ENCODE measurements around the gene FPR3.
"Not testable (repeated sequence)": the region's sequence is repeated elsewhere in the genome, so short reads cannot be mapped to it uniquely, and the experiment has no call there.

The FPR3 gene

DNA sequence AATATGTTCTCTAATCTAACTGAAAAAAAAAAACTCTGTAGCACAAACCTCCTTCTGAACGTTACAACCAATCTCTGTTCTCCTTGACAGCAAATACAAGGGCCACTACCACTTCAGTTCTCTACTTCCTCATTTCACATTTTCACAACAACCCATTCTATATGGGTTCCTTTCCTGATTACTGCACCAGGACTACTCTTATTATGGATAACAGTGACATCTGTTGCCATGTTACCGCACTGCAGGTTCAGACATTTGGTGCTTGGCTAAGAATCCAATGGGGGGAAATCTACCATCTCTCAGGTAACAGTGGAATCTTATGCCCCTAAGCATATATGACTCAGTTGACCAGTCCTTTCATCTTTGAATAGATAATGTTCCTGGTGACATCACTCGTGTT lies 11.6 kb upstream of the FPR3 start:
- DNase-seq (ENCODE audit: low read depth, low spot score), result no peak

DNA sequence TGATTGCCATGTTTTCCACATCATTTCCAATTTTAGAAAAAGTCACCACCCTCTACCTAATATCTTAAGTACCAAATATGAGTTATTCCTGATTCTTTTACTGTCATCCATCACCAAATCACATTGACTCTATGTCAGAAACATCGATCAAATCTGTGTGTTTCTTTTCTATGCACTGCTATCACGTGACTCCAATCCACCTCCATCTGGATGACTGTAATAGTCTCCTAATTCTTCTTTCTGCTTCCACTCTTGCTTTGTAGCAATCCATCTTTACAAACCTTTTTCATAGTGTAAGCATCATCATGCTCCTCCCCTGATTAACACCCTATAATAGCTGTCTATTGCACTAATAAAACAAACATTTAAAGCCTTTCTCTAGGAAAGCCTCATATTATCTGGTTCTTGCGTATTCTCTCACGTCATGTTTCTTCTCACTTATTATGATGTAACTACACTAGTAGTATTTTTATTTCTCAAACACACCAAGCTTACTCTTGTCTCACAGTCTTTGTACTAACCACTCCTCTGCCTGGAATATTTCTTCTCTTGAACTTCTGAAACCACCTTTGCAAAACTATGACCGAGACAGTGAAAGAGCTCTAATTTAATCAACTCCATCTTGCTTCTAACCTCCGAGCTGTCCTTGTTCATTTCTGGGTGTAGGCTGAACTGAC lies 10.7 kb upstream of the FPR3 start:
- DNase-seq (ENCODE audit: low read depth, low spot score), result no peak

DNA sequence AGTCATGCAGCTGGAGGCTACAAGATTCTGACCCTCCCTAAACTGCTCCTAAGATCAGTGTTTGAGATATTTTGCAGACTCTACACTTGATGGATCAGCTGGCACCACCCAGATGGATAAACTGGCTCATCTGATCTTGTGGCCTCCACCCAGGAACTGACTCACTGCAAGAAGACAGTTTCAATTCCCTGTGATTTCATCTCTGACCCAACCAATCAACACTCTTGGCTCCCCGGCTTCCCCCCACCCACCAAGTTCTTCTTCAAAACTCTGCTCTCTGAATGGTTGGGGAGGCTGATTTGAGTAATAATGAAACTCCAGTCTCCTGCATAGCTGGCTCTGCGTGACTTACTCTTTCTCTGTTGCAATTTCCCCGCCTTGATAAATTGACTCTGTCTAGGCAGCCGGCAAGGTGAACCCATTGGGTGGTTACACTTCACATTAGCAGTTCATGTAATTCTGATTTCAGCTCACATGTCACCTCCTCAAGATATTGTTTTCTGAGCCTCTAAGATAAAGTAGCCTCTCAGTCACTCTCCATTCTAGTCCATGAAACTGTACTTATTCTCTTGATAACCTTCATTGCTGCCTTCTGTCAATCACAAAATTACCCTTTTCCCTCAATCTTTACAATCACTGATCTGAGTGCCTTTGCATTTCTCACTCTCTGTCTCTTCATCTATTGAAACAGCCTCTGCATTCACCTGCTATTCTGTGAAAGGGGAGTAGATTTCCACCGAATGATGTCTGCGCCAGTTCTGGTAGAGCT lies 9.9 kb upstream of the FPR3 start:
- DNase-seq (ENCODE audit: low read depth, low spot score), result no peak

DNA sequence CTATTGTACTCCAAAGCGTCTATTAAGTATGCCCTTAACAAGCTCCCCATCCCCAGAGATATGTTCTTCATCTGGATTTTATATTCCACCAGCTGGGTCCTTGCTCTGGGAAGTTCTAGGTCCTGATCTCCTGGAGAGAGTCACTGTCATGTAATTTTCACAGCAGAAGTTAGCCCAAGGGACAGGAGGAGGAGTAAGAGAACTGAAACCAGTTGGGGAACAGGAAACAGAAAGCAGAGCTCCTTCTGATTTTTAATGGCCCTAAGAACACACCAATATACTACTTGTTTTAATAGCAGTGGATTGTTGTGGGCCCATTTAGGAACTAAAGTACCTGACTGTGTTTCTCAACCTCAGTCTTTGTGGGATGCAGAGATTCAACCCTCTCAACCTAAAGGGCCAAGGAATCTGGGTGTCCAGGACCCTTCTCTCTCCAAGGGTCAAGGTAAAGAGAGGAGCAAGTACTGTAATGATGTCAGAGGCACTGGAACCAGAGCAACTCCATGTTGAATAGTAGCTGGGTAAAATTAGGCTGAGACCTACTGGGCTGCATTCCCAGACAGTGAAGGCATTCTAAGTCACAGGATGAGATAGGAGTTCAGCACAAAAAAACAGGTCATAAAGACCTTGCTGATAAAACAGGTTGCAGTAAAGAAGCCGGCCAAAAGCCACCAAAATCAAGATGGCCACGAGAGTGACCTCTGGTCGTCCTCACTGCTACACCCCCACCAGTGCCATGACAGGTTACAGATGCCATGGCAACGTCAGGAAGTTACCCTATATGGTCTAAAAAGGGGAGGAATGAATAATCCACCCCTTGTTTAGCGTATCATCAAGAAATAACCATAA lies 8.1 kb upstream of the FPR3 start:
- DNase-seq (ENCODE audit: low read depth, low spot score), result no peak

DNA sequence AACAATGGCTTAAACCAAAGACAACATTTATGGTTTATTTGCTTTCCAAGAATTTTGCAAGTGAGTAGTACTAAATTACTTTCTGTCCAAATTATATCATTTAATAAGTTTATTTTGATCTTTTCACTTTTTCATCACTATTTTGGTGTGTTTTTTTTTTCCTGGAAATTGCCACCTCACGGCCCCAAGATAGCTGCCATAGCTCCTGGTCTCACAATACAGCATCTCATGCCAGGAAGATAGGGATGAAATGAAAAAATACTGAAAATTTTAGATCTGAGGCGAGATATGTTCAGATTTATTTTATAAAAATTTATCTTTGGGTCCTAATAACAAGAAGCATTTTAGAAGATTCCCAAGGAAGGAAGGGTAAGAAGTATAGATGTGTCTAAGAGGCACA lies 6.9 kb upstream of the FPR3 start:
- no peak for DNase-seq (ENCODE audit: low read depth, low spot score)

DNA sequence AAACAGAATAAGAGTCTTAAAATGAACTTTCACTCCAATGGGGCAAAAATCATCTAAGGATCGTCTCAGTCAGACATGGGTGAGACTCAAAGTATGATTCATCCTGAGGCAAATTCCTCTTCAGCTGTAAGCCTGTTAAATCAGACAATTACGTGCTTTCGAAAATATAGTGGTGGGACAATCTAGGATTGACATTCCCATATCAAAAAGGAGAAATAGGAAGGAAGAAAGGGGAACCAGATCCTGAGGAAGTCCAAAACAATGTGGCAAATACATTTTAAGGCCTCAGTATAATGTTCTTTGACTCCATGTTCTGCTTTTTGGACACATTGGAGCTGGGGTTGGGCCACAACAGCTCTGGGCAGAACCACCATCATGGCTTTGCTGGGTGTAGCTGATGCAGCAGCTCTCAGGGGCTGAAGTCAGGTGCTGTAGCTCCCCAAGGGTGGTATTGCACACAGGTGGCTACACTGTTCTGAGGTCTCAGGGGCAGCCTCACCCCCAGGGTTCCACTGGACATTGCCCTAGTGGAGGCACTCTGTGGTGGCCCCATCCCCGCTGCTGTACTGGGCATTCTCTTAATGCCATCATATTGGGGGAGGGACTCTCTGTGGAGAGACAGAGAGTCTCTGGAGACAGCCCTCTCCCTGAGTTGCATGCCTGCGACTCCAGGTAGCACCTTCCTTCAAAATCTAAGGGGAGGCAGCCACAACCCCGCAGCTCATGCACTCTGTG lies 5.7 kb upstream of the FPR3 start:
- DNase-seq (ENCODE audit: low read depth, low spot score), result no peak

DNA sequence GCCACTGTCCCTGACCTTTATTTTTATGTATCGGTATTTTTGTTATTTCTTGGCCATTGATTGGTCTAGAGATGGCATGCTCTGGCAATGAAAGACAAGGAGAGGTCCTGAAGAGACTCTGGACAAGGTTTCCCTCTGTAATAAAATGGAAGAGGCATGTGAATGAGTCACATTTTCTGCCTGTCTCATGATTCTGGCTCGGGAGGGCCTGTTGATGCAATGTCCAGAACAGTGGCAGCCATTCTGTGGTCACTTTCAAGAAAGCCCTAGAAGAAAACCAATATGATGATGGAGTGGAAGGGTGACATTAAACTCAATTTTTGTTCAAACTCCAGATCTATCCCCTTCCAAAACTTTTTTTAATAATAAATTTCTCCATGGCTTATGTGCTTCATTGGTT lies 2.0 kb upstream of the FPR3 start:
- DNase-seq (ENCODE audit: low read depth, low spot score), result no peak

DNA sequence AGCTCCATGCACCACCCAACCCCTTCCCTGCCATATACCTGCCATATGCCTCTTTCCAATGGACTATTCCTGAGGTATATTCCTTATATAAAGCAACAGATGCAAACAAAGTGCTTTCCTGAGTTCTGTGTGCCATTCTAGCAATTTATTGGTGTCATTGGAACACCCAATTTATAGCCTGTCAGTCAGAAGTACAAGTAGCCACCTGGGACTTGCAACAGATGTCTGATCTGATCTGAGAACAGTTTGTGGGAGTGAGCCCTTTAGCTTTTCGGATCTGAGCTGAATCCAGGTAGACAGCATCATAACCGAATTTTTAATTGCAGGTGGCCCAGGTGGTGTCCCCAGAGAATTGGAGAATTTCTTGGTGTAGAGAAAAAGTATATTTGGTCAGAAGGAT lies 963 bp upstream of the FPR3 start:
- no peak for DNase-seq (ENCODE audit: low read depth, low spot score)

DNA sequence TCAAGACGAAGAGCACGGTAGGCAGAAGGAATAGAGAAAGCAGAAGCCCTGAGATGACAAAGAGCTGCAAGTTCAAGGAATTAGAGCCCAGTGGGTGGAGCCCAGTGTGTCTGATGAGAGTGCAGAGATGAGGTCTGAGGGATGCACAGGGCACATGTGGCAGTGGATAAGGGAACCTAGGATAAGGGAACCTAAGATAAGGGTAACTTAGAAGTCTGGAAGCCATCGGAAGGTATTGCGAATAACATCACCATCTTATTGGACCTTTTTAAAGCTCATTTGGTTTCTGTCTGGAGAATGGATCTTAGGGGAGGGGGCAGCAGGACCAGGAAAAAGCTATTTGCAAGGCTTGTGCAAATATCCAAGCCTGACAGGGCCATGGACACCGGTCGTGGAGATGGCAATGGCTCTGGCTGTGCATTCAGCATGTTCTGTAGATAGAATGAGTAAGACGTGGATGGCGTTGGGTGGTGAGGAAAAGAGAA lies 1.3 kb downstream of the FPR3 start:
- no peak for DNase-seq (ENCODE audit: low read depth, low spot score)

DNA sequence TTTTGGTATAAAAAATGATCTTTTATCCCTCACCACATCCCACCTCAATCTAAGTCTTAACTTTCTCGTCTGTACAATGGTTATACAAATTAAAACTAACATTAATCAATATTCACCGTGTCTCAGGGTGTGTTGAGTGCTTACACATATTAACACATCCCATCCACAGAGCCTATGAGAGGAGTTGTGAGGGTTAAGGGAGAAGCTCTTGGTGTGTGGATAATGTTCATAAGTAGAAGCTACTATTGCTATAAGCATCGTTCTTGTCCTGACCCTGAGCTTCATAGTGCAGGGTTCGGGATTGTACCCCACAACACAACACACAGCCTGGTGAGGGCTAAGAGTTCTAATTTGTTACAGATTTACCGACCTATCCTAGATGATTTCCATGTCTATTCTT lies 2.5 kb downstream of the FPR3 start:
- no peak for DNase-seq (ENCODE audit: low read depth, low spot score)

DNA sequence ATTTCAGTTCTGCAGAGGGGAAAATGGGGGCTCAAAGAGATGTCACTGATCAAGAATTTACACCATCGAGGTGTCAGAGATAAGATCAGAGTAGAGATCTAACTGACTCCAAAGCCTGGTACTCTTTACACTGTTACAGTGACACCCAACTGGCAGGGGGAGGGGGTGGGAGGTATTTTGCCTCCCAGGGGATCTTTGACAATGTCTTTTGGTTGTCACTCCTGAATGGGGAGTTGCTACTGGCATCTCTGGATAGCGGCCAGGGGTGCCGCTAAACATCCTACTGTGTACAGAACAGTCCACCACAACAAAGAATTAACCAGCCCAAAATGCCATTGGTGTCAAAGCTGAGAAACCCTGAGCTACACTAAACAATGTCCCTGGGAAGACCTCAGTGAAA lies 3.1 kb downstream of the FPR3 start:
- DNase-seq (ENCODE audit: low read depth, low spot score), result no peak

DNA sequence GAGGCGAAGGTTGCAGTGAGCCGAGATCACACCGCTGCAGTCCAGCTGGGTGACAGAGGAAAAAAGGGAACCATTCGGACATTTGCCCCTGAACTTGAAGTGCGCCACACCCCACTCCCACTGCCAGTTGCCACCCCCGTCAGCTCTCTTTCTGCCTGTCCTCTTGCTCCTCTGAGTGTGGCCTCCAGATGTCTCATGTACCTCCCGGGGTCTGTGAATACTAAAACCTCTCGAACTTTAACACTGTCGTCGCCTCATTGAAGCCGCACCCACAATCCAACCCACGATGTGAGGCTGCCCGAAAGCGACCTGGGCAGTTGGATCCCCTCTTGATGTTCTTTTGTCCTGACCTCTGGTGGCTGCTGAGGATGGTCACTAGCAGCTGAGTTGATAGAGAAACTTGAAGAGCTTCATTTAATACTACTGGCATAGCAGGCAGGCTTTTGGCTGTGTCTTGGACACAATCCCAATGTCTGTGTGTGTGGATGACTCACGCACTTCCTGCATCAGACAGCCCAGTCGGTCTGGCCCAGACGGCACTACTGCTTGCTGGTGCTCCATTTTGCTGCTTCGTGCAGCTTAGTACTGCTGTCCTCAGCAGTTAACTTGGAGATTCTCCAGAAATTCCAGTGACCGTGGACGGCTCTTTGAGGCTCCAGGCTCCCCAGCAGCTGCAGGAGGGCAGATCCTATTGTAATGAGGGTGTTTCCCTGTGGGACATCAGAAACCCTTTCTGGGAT lies 4.2 kb downstream of the FPR3 start:
- peak; percentile 40 for DNase-seq (ENCODE audit: low read depth, low spot score)

DNA sequence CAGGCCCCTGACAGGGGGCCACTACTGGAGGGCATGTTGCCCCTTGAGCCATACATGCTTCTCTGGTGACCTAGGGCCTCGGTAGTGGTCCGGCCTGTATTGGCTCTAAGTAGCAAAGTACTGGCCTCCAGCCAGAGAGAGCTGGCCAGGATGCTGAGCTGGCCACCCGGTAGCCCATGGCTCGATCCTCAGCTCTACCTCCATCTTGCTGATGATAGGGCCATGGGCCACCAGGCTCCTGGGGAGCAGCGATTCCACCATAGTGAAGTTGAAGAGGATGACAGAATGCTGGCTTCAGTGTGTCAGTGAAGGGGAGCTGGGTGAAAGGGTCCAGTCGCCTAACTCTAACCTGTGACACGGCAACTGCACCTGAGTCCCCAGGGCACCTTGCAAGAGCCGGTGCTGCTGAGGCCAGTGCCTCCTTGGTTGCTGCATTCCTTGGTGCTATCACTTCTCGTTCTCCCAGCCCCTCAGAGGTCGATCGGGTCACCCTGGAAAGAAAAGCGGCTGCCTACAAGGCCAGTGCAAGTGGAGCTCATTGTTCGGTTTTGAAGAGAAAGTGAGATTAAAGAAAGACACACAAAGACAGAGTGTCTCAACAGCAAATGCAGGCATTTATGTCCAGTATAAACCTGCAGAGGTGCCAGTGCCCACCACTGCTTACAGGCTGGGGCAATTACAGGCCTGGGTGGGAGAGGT lies 5.0 kb downstream of the FPR3 start:
- DNase-seq (ENCODE audit: low read depth, low spot score), result no peak

DNA sequence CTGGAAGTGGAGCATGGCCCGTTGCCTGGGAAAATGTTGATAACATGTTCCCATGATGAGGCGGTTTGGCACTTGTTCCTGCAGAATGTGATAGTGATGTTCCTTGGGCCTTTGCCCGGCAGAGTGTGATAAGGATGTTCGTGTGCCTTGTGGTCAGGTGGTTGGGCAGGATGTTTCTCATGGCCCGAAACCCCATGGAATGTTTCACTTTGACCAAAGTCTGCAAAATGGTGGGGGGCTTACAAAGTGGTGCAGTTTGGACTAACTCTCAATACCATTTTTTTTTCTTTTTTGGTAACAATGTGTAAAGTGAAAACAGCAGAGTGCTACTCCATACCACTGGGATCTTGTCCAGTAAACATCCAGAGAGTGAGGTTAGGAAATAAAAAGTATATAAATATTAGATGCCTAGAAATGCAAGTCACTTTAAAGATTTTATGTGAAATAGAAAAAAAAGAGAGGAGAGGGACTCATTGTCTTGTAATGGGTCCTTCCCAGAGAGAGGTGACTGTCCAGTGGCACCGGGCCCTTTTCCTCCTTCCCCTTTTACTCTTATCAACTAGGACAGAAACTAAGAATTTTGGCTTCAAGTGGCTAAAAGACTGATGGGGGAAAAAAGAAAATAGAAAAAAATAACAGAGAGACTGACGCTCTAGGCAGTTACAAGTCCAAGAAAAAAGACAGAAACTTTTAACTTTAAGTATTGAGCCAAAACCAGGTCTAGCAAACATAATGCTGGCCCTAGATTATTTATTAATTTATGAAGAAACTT lies 5.7 kb downstream of the FPR3 start:
- DNase-seq (ENCODE audit: low read depth, low spot score), result no peak

DNA sequence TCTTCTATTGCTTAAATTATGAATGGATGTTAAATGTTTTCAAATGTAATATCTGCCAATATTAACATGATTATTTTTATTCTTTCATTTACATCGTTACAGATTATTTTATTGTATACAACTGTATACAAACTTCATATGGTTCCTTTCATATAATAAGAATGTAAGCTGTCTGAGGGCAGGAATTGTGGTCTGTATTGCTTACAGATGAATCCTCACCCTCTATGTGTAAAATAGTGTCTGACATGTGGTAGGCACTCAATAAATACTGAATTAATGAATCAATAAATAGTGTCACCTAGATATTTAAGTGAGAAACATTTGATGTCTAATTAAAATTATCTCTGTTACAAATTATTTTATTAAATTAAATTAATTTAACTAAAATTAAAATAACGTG lies 7.8 kb downstream of the FPR3 start:
- DNase-seq (ENCODE audit: low read depth, low spot score), result no peak

DNA sequence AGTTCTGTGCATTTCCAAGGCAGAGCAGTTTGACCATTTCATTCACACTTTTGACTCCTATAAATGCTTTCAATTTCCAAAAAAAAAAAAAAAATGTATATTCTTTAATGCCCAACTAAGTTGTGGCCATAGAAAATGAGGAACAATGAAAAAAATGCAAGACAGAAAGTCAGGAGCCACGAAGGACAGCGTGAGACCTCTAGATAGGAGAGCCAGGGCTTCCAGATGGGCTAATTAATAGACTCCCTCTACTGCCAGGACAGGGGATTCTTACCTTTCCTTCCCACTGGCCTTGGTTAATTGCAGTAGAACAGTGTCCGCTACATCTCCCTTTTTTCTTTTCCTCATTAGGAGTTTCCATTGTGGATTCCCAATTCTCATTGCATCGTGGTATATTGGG lies 8.6 kb downstream of the FPR3 start:
- no peak for DNase-seq (ENCODE audit: low read depth, low spot score)

DNA sequence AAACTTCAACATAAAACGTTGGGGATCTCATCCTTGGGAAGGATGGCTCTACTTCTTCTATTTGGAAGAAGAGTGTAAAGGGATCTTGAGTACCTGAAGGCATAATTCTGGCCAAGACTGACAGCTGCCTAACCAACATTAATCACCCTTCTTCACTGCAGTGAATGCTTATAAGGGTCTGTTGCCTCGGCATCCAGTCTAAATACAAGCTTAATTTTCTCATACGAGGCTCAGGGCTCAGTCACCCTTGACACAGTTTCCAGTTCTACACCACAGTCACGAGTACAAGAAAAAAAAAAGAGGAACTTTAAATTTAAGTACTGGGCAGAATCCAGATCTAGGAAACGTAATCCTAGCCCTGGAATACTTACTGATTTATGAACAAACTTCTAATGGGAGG lies 9.0 kb downstream of the FPR3 start:
- no peak for DNase-seq (ENCODE audit: low read depth, low spot score)

DNA sequence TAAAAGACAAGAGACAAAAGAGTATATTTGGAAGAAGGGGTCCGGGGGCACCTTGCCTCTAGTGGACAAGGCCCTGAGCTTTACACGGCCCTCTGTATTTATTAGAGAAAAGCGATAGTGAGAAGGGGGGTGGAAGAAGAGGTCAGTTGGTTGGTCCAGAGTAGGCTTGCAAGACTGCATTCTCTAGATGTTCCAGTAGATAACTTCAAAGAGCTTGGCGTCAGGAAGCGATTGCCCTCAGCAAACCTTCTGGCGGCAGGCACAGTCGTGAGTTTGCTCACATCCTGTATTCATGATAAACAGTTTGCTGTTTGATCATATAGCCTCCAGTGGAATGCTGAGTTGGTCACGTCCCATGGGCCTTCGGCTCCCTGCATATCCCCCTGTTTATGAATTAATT lies 9.8 kb downstream of the FPR3 start:
- not testable (repeated sequence) for DNase-seq (ENCODE audit: low read depth, low spot score)

DNA sequence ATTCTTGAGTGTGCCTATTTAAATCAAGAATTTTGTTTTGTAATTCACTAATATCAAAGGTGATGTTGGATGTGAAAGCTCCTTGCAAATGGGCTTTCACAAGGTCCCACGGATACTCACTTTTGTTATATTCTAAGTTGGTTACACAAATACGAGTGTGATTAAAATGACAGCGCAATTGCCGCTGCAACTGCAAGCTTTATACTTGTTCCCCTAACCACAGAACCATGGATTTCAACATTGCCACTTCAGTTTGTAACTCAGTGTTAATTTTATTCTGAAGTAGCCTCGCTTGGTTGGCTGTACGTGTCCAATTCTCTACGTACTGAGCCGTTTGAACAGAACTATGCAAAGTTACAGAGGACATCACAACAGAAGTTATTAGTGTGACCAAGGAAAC lies 10.4 kb downstream of the FPR3 start:
- DNase-seq (ENCODE audit: low read depth, low spot score), result not testable (repeated sequence)

DNA sequence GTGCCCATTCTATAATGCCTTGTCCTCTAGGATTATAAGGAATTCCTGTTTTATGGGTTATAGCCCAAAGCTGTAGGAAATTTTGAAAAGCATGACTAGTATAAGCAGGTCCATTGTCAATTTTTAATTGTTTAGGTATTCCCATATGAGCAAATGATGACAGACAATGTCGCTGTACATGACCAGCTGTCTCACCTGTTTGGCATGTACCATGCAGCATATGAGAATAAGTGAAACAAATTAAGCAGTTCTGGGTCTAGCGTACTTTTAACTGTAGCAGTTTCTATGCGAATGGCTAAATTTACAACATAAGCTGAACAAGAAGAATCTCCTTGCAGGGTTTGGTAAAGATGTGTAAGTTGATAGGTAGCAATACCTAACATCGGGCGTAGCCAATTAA lies 11.6 kb downstream of the FPR3 start:
- not testable (repeated sequence) for DNase-seq (ENCODE audit: low read depth, low spot score)

Data from brain pericyte (primary cell).